Measurements from ENCODE around the gene EBI3. TPM values are rescaled to one million over a fixed set of nuclear protein-coding genes. Genes with fewer than 3 reads are reported as not detected.
"Not testable (repeated sequence)": the region's sequence is repeated elsewhere in the genome, so short reads cannot be mapped to it uniquely, and the experiment has no call there.

Gene EBI3
- polyA plus RNA-seq, 4 donors, result 0.89 to 6.2 (median 4.9) TPM

GRCh38 chr19:4268816-4269430 is 39.6 kb downstream of the EBI3 start:
- peaks cover 0 to 3% of the 10 kb centered on the region in 2 donors for H3K9me3 ChIP-seq (ENCODE audit: control insufficient read depth in 2 of 2, insufficient read depth in 1 of 2, low read depth in 1 of 2, low read length in 1 of 2)
- H3K4me1 ChIP-seq (ENCODE audit: control insufficient read depth in 3 of 3, insufficient read depth in 2 of 3, low read depth in 1 of 3, low read length in 2 of 3), result peaks cover 0 to 3% (median 2%) of the 10 kb centered on the region in 3 donors
- H3K27me3 ChIP-seq (ENCODE audit: control insufficient read depth in 3 of 3, insufficient read depth in 3 of 3, low read length in 3 of 3), result no peaks in the 10 kb centered on the region
- no peak for FAIRE-seq
- 83 to 88% (median 87%) methylated on average over 13 of the region's 13 CpGs for WGBS, 3 donors
- H3K36me3 ChIP-seq (ENCODE audit: control insufficient read depth in 3 of 3, insufficient read depth in 2 of 3, low read depth in 1 of 3, low read length in 3 of 3), result peaks cover 2 to 74% (median 14%) of the 10 kb centered on the region in 3 donors
- peak overlapping the region in 1 of 3 donors; percentile 57 for H3K27ac ChIP-seq (ENCODE audit: low read depth in 1 of 3, low read length in 2 of 3)
- DNase-seq, result no peak
- no peak overlapping the region for H3K4me3 ChIP-seq (ENCODE audit: low read depth in 1 of 3, low read length in 3 of 3)

- Histone ChIP-seq H3K4me1 (ENCODE audit: control insufficient read depth in 3 of 3, insufficient read depth in 2 of 3, low read depth in 1 of 3, low read length in 2 of 3) (peaks cover 0 to 2% (median 0%) of the 10 kb centered on the region in 3 donors), H3K4me3 (ENCODE audit: low read depth in 1 of 3, low read length in 3 of 3) (no peak overlapping the region), H3K9me3 (ENCODE audit: control insufficient read depth in 2 of 2, insufficient read depth in 1 of 2, low read depth in 1 of 2, low read length in 1 of 2) (peaks cover 0 to 3% of the 10 kb centered on the region in 2 donors), H3K36me3 (ENCODE audit: control insufficient read depth in 3 of 3, insufficient read depth in 2 of 3, low read depth in 1 of 3, low read length in 3 of 3) (peaks cover 0 to 43% (median 14%) of the 10 kb centered on the region in 3 donors), H3K27me3 (ENCODE audit: control insufficient read depth in 3 of 3, insufficient read depth in 3 of 3, low read length in 3 of 3) (peaks cover 0 to 10% (median 0%) of the 10 kb centered on the region in 3 donors), H3K27ac (ENCODE audit: low read depth in 1 of 3, low read length in 2 of 3) (no peak overlapping the region)
- DNase-seq (no peak), FAIRE-seq (no peak)
- WGBS, 3 donors, result 70 to 87% (median 86%) methylated on average over 8 to 10 of the region's 10 CpGs
These were observed 43.6 kb downstream of the EBI3 start for GRCh38 chr19:4272894-4273293.

- Histone ChIP-seq H3K36me3 (ENCODE audit: control insufficient read depth in 3 of 3, insufficient read depth in 2 of 3, low read depth in 1 of 3, low read length in 3 of 3) (peaks cover 0 to 29% (median 5%) of the 10 kb centered on the region in 3 donors), H3K27me3 (ENCODE audit: control insufficient read depth in 3 of 3, insufficient read depth in 3 of 3, low read length in 3 of 3) (peaks cover 1 to 22% (median 3%) of the 10 kb centered on the region in 3 donors)
- H3K27ac ChIP-seq (ENCODE audit: low read depth in 1 of 3, low read length in 2 of 3); H3K4me3 ChIP-seq (ENCODE audit: low read depth in 1 of 3, low read length in 3 of 3); DNase-seq; H3K9me3 ChIP-seq (ENCODE audit: control insufficient read depth in 2 of 2, insufficient read depth in 1 of 2, low read depth in 1 of 2, low read length in 1 of 2); FAIRE-seq; H3K4me1 ChIP-seq (ENCODE audit: control insufficient read depth in 3 of 3, insufficient read depth in 2 of 3, low read depth in 1 of 3, low read length in 2 of 3): not testable (repeated sequence)
- 88 to 89% (median 89%) methylated on average over 6 of the region's 6 CpGs for WGBS, 3 donors
These were observed 45.0 kb downstream of the EBI3 start for GRCh38 chr19:4274321-4274686.

GRCh38 chr19:4277191-4277696 is 47.9 kb downstream of the EBI3 start:
- DNase-seq, result no peak
- Histone ChIP-seq H3K27me3 (ENCODE audit: control insufficient read depth in 3 of 3, insufficient read depth in 3 of 3, low read length in 3 of 3) (peaks cover 11 to 45% (median 16%) of the 10 kb centered on the region in 3 donors), H3K4me3 (ENCODE audit: low read depth in 1 of 3, low read length in 3 of 3) (no peak overlapping the region), H3K9me3 (ENCODE audit: control insufficient read depth in 2 of 2, insufficient read depth in 1 of 2, low read depth in 1 of 2, low read length in 1 of 2) (no peaks in the 10 kb centered on the region), H3K4me1 (ENCODE audit: control insufficient read depth in 3 of 3, insufficient read depth in 2 of 3, low read depth in 1 of 3, low read length in 2 of 3) (no peaks in the 10 kb centered on the region), H3K27ac (ENCODE audit: low read depth in 1 of 3, low read length in 2 of 3) (no peak overlapping the region), H3K36me3 (ENCODE audit: control insufficient read depth in 3 of 3, insufficient read depth in 2 of 3, low read depth in 1 of 3, low read length in 3 of 3) (peaks cover 0 to 6% (median 0%) of the 10 kb centered on the region in 3 donors)
- FAIRE-seq, result no peak
- 30 to 43% (median 43%) methylated on average over 16 of the region's 16 CpGs for WGBS, 3 donors

- peaks cover 0 to 4% (median 0%) of the 10 kb centered on the region in 3 donors for H3K36me3 ChIP-seq (ENCODE audit: control insufficient read depth in 3 of 3, insufficient read depth in 2 of 3, low read depth in 1 of 3, low read length in 3 of 3)
- peaks cover 11 to 49% (median 16%) of the 10 kb centered on the region in 3 donors for H3K27me3 ChIP-seq (ENCODE audit: control insufficient read depth in 3 of 3, insufficient read depth in 3 of 3, low read length in 3 of 3)
- H3K9me3 ChIP-seq (ENCODE audit: control insufficient read depth in 2 of 2, insufficient read depth in 1 of 2, low read depth in 1 of 2, low read length in 1 of 2), result no peaks in the 10 kb centered on the region
- 15 to 28% (median 25%) methylated on average over 4 of the region's 4 CpGs for WGBS, 3 donors
- H3K4me1 ChIP-seq (ENCODE audit: control insufficient read depth in 3 of 3, insufficient read depth in 2 of 3, low read depth in 1 of 3, low read length in 2 of 3), result no peaks in the 10 kb centered on the region
- FAIRE-seq (no peak), DNase-seq (no peak)
- no peak overlapping the region for H3K27ac ChIP-seq (ENCODE audit: low read depth in 1 of 3, low read length in 2 of 3)
- H3K4me3 ChIP-seq (ENCODE audit: low read depth in 1 of 3, low read length in 3 of 3), result no peak overlapping the region
These were observed 48.7 kb downstream of the EBI3 start for GRCh38 chr19:4278010-4278409.

GRCh38 chr19:4278419-4279266 is 49.3 kb downstream of the EBI3 start, which contains the start of gene SHD:
Gene SHD, plus strand, starts transcription at chr19:4279266. Its CDS starts 798 bp downstream, at chr19:4280064.
- FAIRE-seq (no peak), DNase-seq (no peak)
- 2 to 3% (median 3%) methylated on average over 30 to 44 of the region's 44 CpGs for WGBS, 3 donors
- no peaks in the 10 kb centered on the region for H3K4me1 ChIP-seq (ENCODE audit: control insufficient read depth in 3 of 3, insufficient read depth in 2 of 3, low read depth in 1 of 3, low read length in 2 of 3)
- no peak within 1 kb of the TSS for H3K27ac ChIP-seq (ENCODE audit: low read depth in 1 of 3, low read length in 2 of 3)
- H3K27me3 ChIP-seq (ENCODE audit: control insufficient read depth in 3 of 3, insufficient read depth in 3 of 3, low read length in 3 of 3), result peaks cover 11 to 52% (median 16%) of the 10 kb centered on the region in 3 donors
- H3K36me3 ChIP-seq (ENCODE audit: control insufficient read depth in 3 of 3, insufficient read depth in 2 of 3, low read depth in 1 of 3, low read length in 3 of 3), result no peaks in the 10 kb centered on the region
- no peaks in the 10 kb centered on the region for H3K9me3 ChIP-seq (ENCODE audit: control insufficient read depth in 2 of 2, insufficient read depth in 1 of 2, low read depth in 1 of 2, low read length in 1 of 2)
- peak within 1 kb of the TSS in 1 of 3 donors; percentile 13 for H3K4me3 ChIP-seq (ENCODE audit: low read depth in 1 of 3, low read length in 3 of 3)

- DNase-seq, result no peak
- WGBS, 3 donors, result 1 to 3% (median 1%) methylated on average over 8 to 30 of the region's 30 CpGs
- no peaks in the 10 kb centered on the region for H3K36me3 ChIP-seq (ENCODE audit: control insufficient read depth in 3 of 3, insufficient read depth in 2 of 3, low read depth in 1 of 3, low read length in 3 of 3)
- peak overlapping the region in 1 of 3 donors; percentile 13 for H3K4me3 ChIP-seq (ENCODE audit: low read depth in 1 of 3, low read length in 3 of 3)
- H3K4me1 ChIP-seq (ENCODE audit: control insufficient read depth in 3 of 3, insufficient read depth in 2 of 3, low read depth in 1 of 3, low read length in 2 of 3), result peaks cover 0 to under 1% (median 0%) of the 10 kb centered on the region in 3 donors
- H3K27ac ChIP-seq (ENCODE audit: low read depth in 1 of 3, low read length in 2 of 3), result no peak overlapping the region
- peaks cover 11 to 52% (median 16%) of the 10 kb centered on the region in 3 donors for H3K27me3 ChIP-seq (ENCODE audit: control insufficient read depth in 3 of 3, insufficient read depth in 3 of 3, low read length in 3 of 3)
- FAIRE-seq, result no peak
- H3K9me3 ChIP-seq (ENCODE audit: control insufficient read depth in 2 of 2, insufficient read depth in 1 of 2, low read depth in 1 of 2, low read length in 1 of 2), result no peaks in the 10 kb centered on the region
These were observed 49.9 kb downstream of the EBI3 start for GRCh38 chr19:4279267-4279529.

GRCh38 chr19:4279530-4280422 is 50.5 kb downstream of the EBI3 start:
- peaks cover 0 to 5% (median 0%) of the 10 kb centered on the region in 3 donors for H3K4me1 ChIP-seq (ENCODE audit: control insufficient read depth in 3 of 3, insufficient read depth in 2 of 3, low read depth in 1 of 3, low read length in 2 of 3)
- no peaks in the 10 kb centered on the region for H3K36me3 ChIP-seq (ENCODE audit: control insufficient read depth in 3 of 3, insufficient read depth in 2 of 3, low read depth in 1 of 3, low read length in 3 of 3)
- no peak overlapping the region for H3K4me3 ChIP-seq (ENCODE audit: low read depth in 1 of 3, low read length in 3 of 3)
- 4 to 11% (median 8%) methylated on average over 53 to 71 of the region's 71 CpGs for WGBS, 3 donors
- H3K27me3 ChIP-seq (ENCODE audit: control insufficient read depth in 3 of 3, insufficient read depth in 3 of 3, low read length in 3 of 3), result peaks cover 11 to 52% (median 16%) of the 10 kb centered on the region in 3 donors
- DNase-seq (no peak), FAIRE-seq (no peak)
- H3K27ac ChIP-seq (ENCODE audit: low read depth in 1 of 3, low read length in 2 of 3), result no peak overlapping the region
- H3K9me3 ChIP-seq (ENCODE audit: control insufficient read depth in 2 of 2, insufficient read depth in 1 of 2, low read depth in 1 of 2, low read length in 1 of 2), result no peaks in the 10 kb centered on the region
